ENCODE data around the gene OR2AT4.

DNA sequence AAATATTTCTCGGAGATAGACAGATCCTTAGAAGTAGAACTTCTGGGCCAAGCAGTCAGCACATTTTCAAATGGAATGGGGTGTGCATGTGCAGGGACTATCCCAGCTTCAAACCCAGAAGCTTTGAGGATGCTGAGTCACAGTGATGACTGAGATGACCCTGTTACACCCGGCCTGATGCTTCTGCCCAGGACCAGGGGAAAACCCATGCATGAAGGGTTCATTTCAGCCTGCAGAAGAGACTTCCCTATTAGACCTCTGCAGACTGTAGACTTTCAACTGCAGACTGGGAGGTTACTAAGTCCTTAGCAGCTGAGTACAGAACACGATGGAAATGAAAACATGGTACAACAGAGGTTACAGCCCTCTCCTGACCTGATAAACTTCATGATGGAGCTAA, 3.6 kb upstream of the OR2AT4 start:
- TF ChIP-seq CTCF (IDR thresholded peaks at IDR 0.05) (no peak), TCF7L2 (IDR thresholded peaks at IDR 0.05; ENCODE audit: low read depth, low read length) (no peak), POLR2AphosphoS5 (IDR thresholded peaks at IDR 0.05; ENCODE audit: low read depth, low read length) (no peak), SIN3A (IDR thresholded peaks at IDR 0.05; ENCODE audit: borderline replicate concordance, insufficient read depth, low read depth, low read length) (no peak)
